Activated CD8-positive, alpha-beta memory T cell treated with anti-CD3 and anti-CD28 coated beads, Interleukin-2, amount 10 ng/mL, durations not matched to agents 7 days and 5 days (primary cell): ENCODE data around the gene IGSF6. TPM values are rescaled to one million over a fixed set of nuclear protein-coding genes. Genes with fewer than 3 reads are reported as not detected.

Experiments
- total RNA-seq, 2 experiments: library from RNA; stranded (reverse); gene quantifications; one replicate each; pipeline ENCODE4 v1.2.3, GENCODE V29; 2021

The IGSF6 gene
- total RNA-seq, 2 experiments from 2014 or later: 0.09 TPM; not detected in 1

Other genes with a start within 250 kb of the IGSF6 start
- 10 to 100 TPM; 86.6 to 93.4 TPM for gene METTL9, start 53.0 kb downstream of the IGSF6 start, total RNA-seq
- gene OTOA, start 11.4 kb upstream of the IGSF6 start, total RNA-seq: under 1 TPM; 0.09 to 0.38 TPM
- gene NPIPB4, start 205.1 kb upstream of the IGSF6 start, total RNA-seq: 100 to 1,000 TPM; 196 to 272 TPM